Amygdala (tissue), 56 donors: ENCODE results near the gene RNF31.

ENCODE experiments used
- DNase-seq, 56 donors: peaks; one replicate each; lab custom pipeline; 2025; lab: John Stamatoyannopoulos, UW

RNF31 gene

GRCh38 chr14:24155100-24155499 is 7.8 kb downstream of the RNF31 start:
- DNase-seq = no peak

GRCh38 chr14:24156840-24157239 is 9.5 kb downstream of the RNF31 start:
- no peak for DNase-seq

GRCh38 chr14:24157331-24157730 is 10.0 kb downstream of the RNF31 start:
- DNase-seq = no peak

- no peak for DNase-seq
Observed at GRCh38 chr14:24159777-24160498, 12.6 kb downstream of the RNF31 start.

GRCh38 chr14:24160499-24160849 is 13.2 kb downstream of the RNF31 start:
- DNase-seq = no peak

- DNase-seq = peak; percentile 68 to 98 (median 91)
Observed at GRCh38 chr14:24160850-24161804, 13.8 kb downstream of the RNF31 start, which contains the start of gene IRF9. Gene IRF9 (plus strand): TSS chr14:24161265. CDS start chr14:24162145, 880 bp downstream.

GRCh38 chr14:24162093-24162492 is 14.8 kb downstream of the RNF31 start:
- peak in 7 of 56 donors; percentile 10 to 28 (median 25) for DNase-seq

- DNase-seq = no peak
Observed at GRCh38 chr14:24164518-24164991, 17.3 kb downstream of the RNF31 start.

- DNase-seq = no peak
Observed at GRCh38 chr14:24165785-24166184, 18.5 kb downstream of the RNF31 start.

- no peak for DNase-seq
Observed at GRCh38 chr14:24167469-24168114, 20.3 kb downstream of the RNF31 start.

- DNase-seq = peak; percentile 26 to 96 (median 90)
Observed at GRCh38 chr14:24171422-24172260, 24.3 kb downstream of the RNF31 start, which contains the start of gene REC8. Gene REC8 (plus strand): TSS chr14:24172080. CDS start chr14:24172553, 473 bp downstream.

- DNase-seq = peak in 8 of 56 donors; percentile 16 to 48 (median 29)
Observed at GRCh38 chr14:24172261-24172860, 25.1 kb downstream of the RNF31 start.

- peak in 5 of 56 donors; percentile 3 to 43 (median 19) for DNase-seq
Observed at GRCh38 chr14:24172871-24173281, 25.6 kb downstream of the RNF31 start.

GRCh38 chr14:24176599-24176998 is 29.3 kb downstream of the RNF31 start:
- no peak for DNase-seq

- DNase-seq = no peak
Observed at GRCh38 chr14:24177041-24177825, 29.9 kb downstream of the RNF31 start.

GRCh38 chr14:24177891-24178290 is 30.6 kb downstream of the RNF31 start:
- DNase-seq = no peak

GRCh38 chr14:24178399-24179178 is 31.3 kb downstream of the RNF31 start:
- no peak for DNase-seq
